ENCODE results near the gene ENTPD6. TPM values are rescaled to one million over a fixed set of nuclear protein-coding genes. Genes with fewer than 3 reads are reported as not detected.

The ENTPD6 gene
- total and polyA plus RNA-seq, 11 donors: 58.7 to 200 (median 93.3) TPM

DNA sequence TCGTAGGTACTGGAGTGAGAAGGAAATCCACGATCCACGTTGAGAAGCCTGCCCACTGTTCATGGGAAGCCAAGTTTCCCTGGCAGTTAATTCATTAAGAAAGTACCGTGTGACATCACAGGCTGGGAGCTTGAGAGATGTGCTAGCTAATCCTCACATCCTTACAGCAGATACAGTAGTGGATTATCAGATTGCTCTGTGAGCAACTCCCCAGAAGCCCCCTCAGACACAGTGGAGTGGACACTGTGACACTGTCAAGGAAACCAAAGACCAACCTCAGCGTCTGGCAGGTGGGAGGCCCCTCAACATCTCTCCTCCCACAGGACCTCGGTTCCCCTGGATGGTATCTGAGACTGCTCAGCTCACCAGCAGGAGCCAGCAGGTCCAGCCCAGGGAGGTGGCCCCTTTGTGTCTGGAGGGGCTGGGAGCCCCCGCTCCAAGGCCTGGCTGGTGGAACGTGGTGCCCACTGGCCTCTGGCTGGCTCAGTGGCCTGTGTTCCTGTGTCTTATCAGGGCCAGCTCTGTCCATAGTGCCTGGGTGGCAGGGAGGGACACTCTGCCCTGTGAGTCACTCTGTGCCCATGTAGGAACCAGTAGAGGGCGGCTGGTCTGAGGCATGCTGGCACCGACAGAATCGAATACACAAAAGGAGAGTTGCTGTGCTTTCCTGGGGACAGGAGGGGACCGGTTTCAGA lies 59.6 kb downstream of the ENTPD6 start:
- intact Hi-C loops (cut with DNase I): loop anchor here in 4 of 10 donors (1.0 to 5.0 kb wide), 4 partner anchors 19 to 258 kb away; no protein-coding TSS in a partner anchor
- TF ChIP-seq, protein P1, sequence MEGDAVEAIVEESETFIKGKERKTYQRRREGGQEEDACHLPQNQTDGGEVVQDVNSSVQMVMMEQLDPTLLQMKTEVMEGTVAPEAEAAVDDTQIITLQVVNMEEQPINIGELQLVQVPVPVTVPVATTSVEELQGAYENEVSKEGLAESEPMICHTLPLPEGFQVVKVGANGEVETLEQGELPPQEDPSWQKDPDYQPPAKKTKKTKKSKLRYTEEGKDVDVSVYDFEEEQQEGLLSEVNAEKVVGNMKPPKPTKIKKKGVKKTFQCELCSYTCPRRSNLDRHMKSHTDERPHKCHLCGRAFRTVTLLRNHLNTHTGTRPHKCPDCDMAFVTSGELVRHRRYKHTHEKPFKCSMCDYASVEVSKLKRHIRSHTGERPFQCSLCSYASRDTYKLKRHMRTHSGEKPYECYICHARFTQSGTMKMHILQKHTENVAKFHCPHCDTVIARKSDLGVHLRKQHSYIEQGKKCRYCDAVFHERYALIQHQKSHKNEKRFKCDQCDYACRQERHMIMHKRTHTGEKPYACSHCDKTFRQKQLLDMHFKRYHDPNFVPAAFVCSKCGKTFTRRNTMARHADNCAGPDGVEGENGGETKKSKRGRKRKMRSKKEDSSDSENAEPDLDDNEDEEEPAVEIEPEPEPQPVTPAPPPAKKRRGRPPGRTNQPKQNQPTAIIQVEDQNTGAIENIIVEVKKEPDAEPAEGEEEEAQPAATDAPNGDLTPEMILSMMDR (IDR thresholded peaks at IDR 0.05): peak in 5 of 12 donors; percentile 6 to 24 (median 11)
- TF ChIP-seq POLR2A (IDR thresholded peaks at IDR 0.05): peak in 1 of 2 donors; percentile 8
- H3K27ac ChIP-seq: peak overlapping the region; percentile 64 to 99 (median 96)
- no peaks in the 10 kb centered on the region for H3K9me3 ChIP-seq
- DNase-seq (peak in 4 of 5 donors; percentile 72 to 87 (median 81)), ATAC-seq (peak; percentile 90 to 92 (median 92))
- peak overlapping the region in 2 of 12 donors; percentile 6 to 9 for H3K4me3 ChIP-seq
- no peaks in the 10 kb centered on the region for H3K27me3 ChIP-seq
- H3K36me3 ChIP-seq: peaks cover 0 to 25% (median 12%) of the 10 kb centered on the region in 9 donors
- H3K4me1 ChIP-seq: peaks cover 0 to 86% (median 51%) of the 10 kb centered on the region in 12 donors
- WGBS, 4 donors: 48 to 61% (median 56%) methylated on average over 10 to 12 of the region's 12 CpGs

DNA sequence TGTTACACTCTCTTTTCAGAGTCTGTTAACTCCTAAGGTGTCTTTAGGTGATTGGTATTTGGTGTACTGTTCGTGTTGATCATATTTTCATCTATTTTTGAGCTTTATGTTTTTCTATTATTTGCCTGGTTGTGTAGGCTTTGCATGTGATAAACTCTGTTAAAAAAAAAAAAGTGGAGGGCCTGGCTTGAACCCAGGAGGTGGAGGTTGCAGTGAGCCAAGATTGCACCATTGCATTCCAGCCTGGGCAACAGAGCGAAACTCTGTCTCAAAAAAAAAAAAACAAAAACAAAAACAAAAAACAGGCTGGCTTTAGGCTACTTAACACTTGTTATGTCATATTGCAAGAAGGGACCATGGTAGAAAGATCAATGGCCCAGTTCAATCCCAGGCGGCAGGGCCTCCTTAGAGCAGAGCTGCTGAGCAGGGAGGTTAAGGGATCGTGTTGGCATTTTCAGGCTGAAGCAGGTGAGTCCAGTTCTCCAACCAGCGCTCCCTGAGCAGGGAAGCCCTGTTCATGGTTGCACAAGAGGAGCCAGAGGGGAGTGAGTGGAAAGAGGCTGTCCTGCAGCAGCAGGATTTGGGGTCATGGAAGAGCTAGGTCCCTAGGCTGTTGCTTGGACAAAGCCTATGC lies 60.8 kb downstream of the ENTPD6 start:
- peak overlapping the region; percentile 42 to 99 (median 96) for H3K27ac ChIP-seq
- WGBS, 4 donors: 50 to 62% (median 54%) methylated on average over 5 of the region's 5 CpGs
- no peaks in the 10 kb centered on the region for H3K27me3 ChIP-seq
- ATAC-seq (no peak), DNase-seq (no peak)
- no peaks in the 10 kb centered on the region for H3K9me3 ChIP-seq
- peaks cover 0 to 37% (median 24%) of the 10 kb centered on the region in 9 donors for H3K36me3 ChIP-seq
- peak overlapping the region in 1 of 12 donors; percentile 6 for H3K4me3 ChIP-seq
- peaks cover 0 to 75% (median 49%) of the 10 kb centered on the region in 12 donors for H3K4me1 ChIP-seq
- intact Hi-C loops (cut with DNase I): loop anchor here in 1 of 10 donors (2.0 kb wide), 1 partner anchor 18 kb away; no protein-coding TSS in a partner anchor
- no peak for TF ChIP-seq POLR2A (IDR thresholded peaks at IDR 0.05)
- TF ChIP-seq, protein P1 (IDR thresholded peaks at IDR 0.05): no peak

GRCh38 chr20:25257130-25257529 lies 61.6 kb downstream of the ENTPD6 start:
- no peaks in the 10 kb centered on the region for H3K27me3 ChIP-seq
- H3K9me3 ChIP-seq: no peaks in the 10 kb centered on the region
- TF ChIP-seq POLR2A (IDR thresholded peaks at IDR 0.05): no peak
- TF ChIP-seq, protein P1 (IDR thresholded peaks at IDR 0.05): no peak
- DNase-seq (no peak), ATAC-seq (no peak)
- H3K27ac ChIP-seq: peak overlapping the region in 10 of 12 donors; percentile 42 to 99 (median 97)
- peaks cover 0 to 44% (median 30%) of the 10 kb centered on the region in 9 donors for H3K36me3 ChIP-seq
- intact Hi-C loops (cut with DNase I): loop anchor here in 1 of 10 donors (2.0 kb wide), 1 partner anchor 18 kb away; no protein-coding TSS in a partner anchor
- WGBS, 4 donors: 53 to 65% (median 60%) methylated on average over 5 of the region's 5 CpGs
- peaks cover 0 to 67% (median 47%) of the 10 kb centered on the region in 12 donors for H3K4me1 ChIP-seq
- no peak overlapping the region for H3K4me3 ChIP-seq

All from heart left ventricle (tissue), 16 donors.